HCT116 (cell line): ENCODE measurements around the gene RALGPS1. TPM values are rescaled to one million over a fixed set of nuclear protein-coding genes. Genes with fewer than 3 reads are reported as not detected.

Source experiments
- ATAC-seq: fragments of 200-7000 bp; cut with Tn5 transposase; 2 replicates; pipeline ENCODE4 v1.9.1; 2020; ENCODE audit warnings: mild to moderate bottlenecking, moderate library complexity
- BruUV-seq: library from RNA; stranded (reverse); fragments of 400-500 nt; replicated peaks from 2 replicates; lab custom pipeline; 2021; lab: Mats Ljungman, UMichigan
- CTCF ChIA-PET: fragments of 300-600 bp; sonication (Branson Sonifier 250); formaldehyde crosslinking; loops from one replicate; lab custom pipeline; 2021; ENCODE audit warnings: antibody characterized with exemption; lab: Charles Lee
- POLR2A ChIA-PET: fragments of 300-600, 350-600 bp; sonication (Branson Sonifier 250); formaldehyde crosslinking; loops from one replicate; lab custom pipeline; 2021; ENCODE audit warnings: antibody characterized with exemption; lab: Charles Lee
- RAD21 ChIA-PET, 2 experiments: fragments of 300-600 bp; sonication (Branson Sonifier 250); formaldehyde crosslinking; loops; one replicate each; lab custom pipeline; 2023; ENCODE audit warnings: low total read pairs in 2 of 2; ENCODE audit not compliant: uncharacterized antibody in 2 of 2, unreplicated experiment in 2 of 2, low non-redundant PET in 1 of 2; lab: Charles Lee
- DNase-seq: peaks from one replicate; pipeline ENCODE4 v3.0.0-alpha.2; 2010; ENCODE audit warnings: low read depth, low spot score
- H2AFZ ChIP-seq: fragments of 200-600 bp; shearing (Covaris generic), sonication (generic); 2 replicates; pipeline ENCODE4 v1.6.1; 2017; ENCODE audit warnings: low read depth, mixed run types, mixed read lengths, antibody characterized with exemption, low read length; ENCODE audit not compliant: poor library complexity, severe bottlenecking
- H3K27ac ChIP-seq: 2 replicates; pipeline ENCODE4 v1.5.1; 2012; ENCODE audit warnings: low read depth, low read length
- H3K27me3 ChIP-seq: fragments of 200-600 bp; sonication (generic); 2 replicates; pipeline ENCODE4 v1.6.1; 2016; ENCODE audit warnings: mixed run types, low read length, mixed read lengths; ENCODE audit not compliant: insufficient read depth
- H3K36me3 ChIP-seq, 2 experiments: fragments of 200-500 bp in 1 of 2; fragments of 200-600 bp in 1 of 2; sonication (Bioruptor generic) in 1 of 2; sonication (generic) in 1 of 2; 2 replicates each; pipeline versions ENCODE4 v1.5.1 to v1.6.1; 2014 to 2016; ENCODE audit warnings: low read length in 2 of 2, inconsistent platforms in 1 of 2, mixed read lengths in 1 of 2, mixed run types in 1 of 2; ENCODE audit not compliant: insufficient read depth in 2 of 2, control insufficient read depth in 1 of 2
- H3K4me1 ChIP-seq, 2 experiments: fragments of 200-600 bp in 1 of 2; sonication (generic) in 1 of 2; 2 replicates each; pipeline versions ENCODE4 v1.5.1 to v1.6.1; 2012 to 2017; ENCODE audit warnings: low read length in 2 of 2, inconsistent platforms in 1 of 2, mild to moderate bottlenecking in 1 of 2, mixed read lengths in 1 of 2, mixed run types in 1 of 2, moderate library complexity in 1 of 2; ENCODE audit not compliant: insufficient read depth in 2 of 2, control insufficient read depth in 1 of 2
- H3K4me2 ChIP-seq: fragments of 200-600 bp; sonication (generic); 2 replicates; pipeline ENCODE4 v1.6.1; 2017; ENCODE audit warnings: mixed run types, low read length, mixed read lengths
- H3K4me3 ChIP-seq, 2 experiments: fragments of 200-600 bp in 1 of 2; sonication (generic) in 1 of 2; replicated peaks in 1 of 2; 2 replicates each; pipeline ENCODE4 v1.5.1; 2011 to 2016; ENCODE audit warnings: low read length in 2 of 2, control low read depth in 1 of 2, low read depth in 1 of 2, mild to moderate bottlenecking in 1 of 2, mixed read lengths in 1 of 2, mixed run types in 1 of 2
- H3K79me2 ChIP-seq: fragments of 200-600 bp; sonication (generic); 2 replicates; pipeline ENCODE4 v1.6.1; 2017; ENCODE audit warnings: mild to moderate bottlenecking, mixed run types, low read length, moderate library complexity, mixed read lengths; ENCODE audit not compliant: insufficient read depth
- H3K9ac ChIP-seq: fragments of 200-600 bp; sonication (generic); 2 replicates; pipeline ENCODE4 v1.6.1; 2016; ENCODE audit warnings: low read length, mixed read lengths
- H3K9me2 ChIP-seq: fragments of 200-600 bp; sonication (generic), shearing (Covaris generic); 2 replicates; pipeline ENCODE4 v1.6.1; 2017; ENCODE audit warnings: mixed run types, mild to moderate bottlenecking, moderate library complexity; ENCODE audit not compliant: insufficient read depth
- H3K9me3 ChIP-seq, 2 experiments: fragments of 200-500 bp in 1 of 2; fragments of 200-600 bp in 1 of 2; sonication (Bioruptor generic) in 1 of 2; sonication (generic) in 1 of 2; 2 replicates each; pipeline ENCODE4 v1.6.1; 2014 to 2017; ENCODE audit warnings: low read length in 2 of 2, mixed read lengths in 2 of 2, inconsistent platforms in 1 of 2, low read depth in 1 of 2, mild to moderate bottlenecking in 1 of 2, mixed run types in 1 of 2, moderate library complexity in 1 of 2; ENCODE audit not compliant: control insufficient read depth in 1 of 2, insufficient read depth in 1 of 2
- H4K20me1 ChIP-seq: fragments of 200-600 bp; sonication (generic), shearing (Covaris generic); 2 replicates; pipeline ENCODE4 v1.6.1; 2017; ENCODE audit warnings: mixed run types, mild to moderate bottlenecking, moderate library complexity; ENCODE audit not compliant: insufficient read depth
- CBX3 ChIP-seq: IDR thresholded peaks from 2 replicates; pipeline ENCODE4 v1.6.1; 2012; ENCODE audit warnings: low read depth
- CEBPB ChIP-seq: IDR thresholded peaks from 2 replicates; pipeline ENCODE4 v1.6.1; 2012; ENCODE audit warnings: low read depth
- EGR1 ChIP-seq: IDR thresholded peaks from 2 replicates; pipeline ENCODE4 v1.6.1; 2012; ENCODE audit warnings: low read depth
- EZH2 ChIP-seq: fragments of 200-600 bp; sonication (generic); IDR thresholded peaks from 2 replicates; pipeline ENCODE4 v1.6.1; 2017; ENCODE audit warnings: antibody characterized with exemption, mixed run types
- FOSL1 ChIP-seq: IDR thresholded peaks from 2 replicates; pipeline ENCODE4 v1.6.1; 2012; ENCODE audit warnings: low read depth
- JUND ChIP-seq: IDR thresholded peaks from 2 replicates; pipeline ENCODE4 v1.6.1; 2012
- POLR2A ChIP-seq: IDR thresholded peaks from 2 replicates; pipeline ENCODE4 v1.7.0; 2011; ENCODE audit warnings: borderline replicate concordance; ENCODE audit not compliant: insufficient read depth, insufficient read length; ENCODE audit errors: extremely low read depth
- POLR2AphosphoS5 ChIP-seq: IDR thresholded peaks from 2 replicates; pipeline ENCODE4 v1.6.1; 2011; ENCODE audit warnings: mild to moderate bottlenecking, low read depth, low read length, moderate library complexity
- SIN3A ChIP-seq: IDR thresholded peaks from 2 replicates; pipeline ENCODE4 v1.6.1; 2012; ENCODE audit warnings: low read depth
- SP1 ChIP-seq: IDR thresholded peaks from 2 replicates; pipeline ENCODE4 v1.6.1; 2012; ENCODE audit warnings: low read depth
- SRF ChIP-seq: IDR thresholded peaks from 2 replicates; pipeline ENCODE4 v1.6.1; 2012; ENCODE audit warnings: low read depth
- intact Hi-C: fragments of 100-400 bp; cut with micrococcal nuclease; formaldehyde crosslinking; loops from 2 replicates; pipeline ENCODE4 v1.10.0; 2022
- total RNA-seq: library from RNA; stranded (reverse); gene quantifications from one replicate; pipeline ENCODE4 v1.2.1, GENCODE V29; 2021; ENCODE audit not compliant: unreplicated experiment
- TF ChIP-seq, protein P1 (sequence below): IDR thresholded peaks from 2 replicates; pipeline ENCODE4 v1.6.1; 2012; ENCODE audit warnings: low read depth

The RALGPS1 gene
- total RNA-seq, 1 experiment from 2014 or later: 7.6 TPM

DNA sequence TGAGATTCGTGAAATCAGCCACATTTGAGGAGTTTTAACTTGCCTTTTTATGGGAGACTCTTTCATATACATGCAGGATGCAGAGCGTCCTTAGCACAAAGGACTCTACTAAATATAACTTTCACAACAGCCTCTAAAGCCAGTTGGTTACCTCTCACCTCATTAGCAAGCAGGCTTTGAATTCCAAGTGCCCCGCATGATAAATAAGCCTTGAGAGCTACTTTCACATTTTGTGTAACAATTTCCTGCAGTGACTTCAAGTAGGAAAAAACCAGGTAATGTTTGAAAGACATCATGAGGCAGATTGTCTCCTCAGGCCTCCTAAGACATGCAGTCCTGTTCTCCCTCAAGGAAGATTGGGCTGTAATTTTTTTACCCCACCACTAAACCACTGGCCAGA, 50.5 kb downstream of the RALGPS1 start:
- Histone ChIP-seq H3K36me3 (no peaks in the 10 kb centered on the region), H3K4me1 (peaks cover 0 to 10% of the 10 kb centered on the region in 2 experiments; a peak in 1 of 4 replicates), H3K27me3 (no peaks in the 10 kb centered on the region), H3K27ac (no peak overlapping the region), H3K4me2 (peak overlapping the region; percentile 46), H3K9me3 (no peaks in the 10 kb centered on the region), H4K20me1 (no peaks in the 10 kb centered on the region), H3K4me3 (no peak overlapping the region), H2AFZ (no peak overlapping the region), H3K79me2 (no peaks in the 10 kb centered on the region), H3K9ac (no peak overlapping the region), H3K9me2 (no peaks in the 10 kb centered on the region)
- intact Hi-C loops: loop anchor here (1.0 kb wide), 1 partner anchor 234 kb away; no protein-coding TSS in a partner anchor
- ChIA-PET CTCF (interaction anchor here (0.7 to 2.9 kb wide), 13 partner anchors 8 to 240 kb away, joined by 3 to 25 read pairs (median 4); no protein-coding TSS in a partner anchor), POLR2A (no interaction called here), RAD21 (interaction anchor here (0.6 to 1.3 kb wide), 6 partner anchors 23 to 235 kb away, joined by 3 to 5 read pairs (median 4); no protein-coding TSS in a partner anchor)
- DNase-seq: no peak
- peak; percentile 43 for ATAC-seq
- no TSS peak for BruUV-seq
- no peak for TF ChIP-seq SP1
- no peak for TF ChIP-seq EGR1
- no peak for TF ChIP-seq SIN3A
- TF ChIP-seq EZH2: no peak
- no peak for TF ChIP-seq POLR2AphosphoS5
- TF ChIP-seq, protein P1, sequence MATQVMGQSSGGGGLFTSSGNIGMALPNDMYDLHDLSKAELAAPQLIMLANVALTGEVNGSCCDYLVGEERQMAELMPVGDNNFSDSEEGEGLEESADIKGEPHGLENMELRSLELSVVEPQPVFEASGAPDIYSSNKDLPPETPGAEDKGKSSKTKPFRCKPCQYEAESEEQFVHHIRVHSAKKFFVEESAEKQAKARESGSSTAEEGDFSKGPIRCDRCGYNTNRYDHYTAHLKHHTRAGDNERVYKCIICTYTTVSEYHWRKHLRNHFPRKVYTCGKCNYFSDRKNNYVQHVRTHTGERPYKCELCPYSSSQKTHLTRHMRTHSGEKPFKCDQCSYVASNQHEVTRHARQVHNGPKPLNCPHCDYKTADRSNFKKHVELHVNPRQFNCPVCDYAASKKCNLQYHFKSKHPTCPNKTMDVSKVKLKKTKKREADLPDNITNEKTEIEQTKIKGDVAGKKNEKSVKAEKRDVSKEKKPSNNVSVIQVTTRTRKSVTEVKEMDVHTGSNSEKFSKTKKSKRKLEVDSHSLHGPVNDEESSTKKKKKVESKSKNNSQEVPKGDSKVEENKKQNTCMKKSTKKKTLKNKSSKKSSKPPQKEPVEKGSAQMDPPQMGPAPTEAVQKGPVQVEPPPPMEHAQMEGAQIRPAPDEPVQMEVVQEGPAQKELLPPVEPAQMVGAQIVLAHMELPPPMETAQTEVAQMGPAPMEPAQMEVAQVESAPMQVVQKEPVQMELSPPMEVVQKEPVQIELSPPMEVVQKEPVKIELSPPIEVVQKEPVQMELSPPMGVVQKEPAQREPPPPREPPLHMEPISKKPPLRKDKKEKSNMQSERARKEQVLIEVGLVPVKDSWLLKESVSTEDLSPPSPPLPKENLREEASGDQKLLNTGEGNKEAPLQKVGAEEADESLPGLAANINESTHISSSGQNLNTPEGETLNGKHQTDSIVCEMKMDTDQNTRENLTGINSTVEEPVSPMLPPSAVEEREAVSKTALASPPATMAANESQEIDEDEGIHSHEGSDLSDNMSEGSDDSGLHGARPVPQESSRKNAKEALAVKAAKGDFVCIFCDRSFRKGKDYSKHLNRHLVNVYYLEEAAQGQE: no peak
- no peak for TF ChIP-seq CBX3
- no peak for TF ChIP-seq FOSL1
- no peak for TF ChIP-seq SRF
- no peak for TF ChIP-seq POLR2A
- TF ChIP-seq CEBPB: no peak
- no peak for TF ChIP-seq JUND
